T-helper 2 cell treated with Interferon-gamma antibody and Interleukin-4, amounts not matched to agents 100 ng/mL and 5 ng/mL, for 36 hours (primary cell): Measurements from ENCODE around the gene SCNN1A. TPM values are rescaled to one million over a fixed set of nuclear protein-coding genes. Genes with fewer than 3 reads are reported as not detected.

ENCODE experiments used
- intact Hi-C: fragments of 100-400 bp; cut with micrococcal nuclease; formaldehyde crosslinking; loops from one replicate; pipeline ENCODE4 v1.15.1; 2023
- total RNA-seq: library from RNA; stranded (reverse); gene quantifications from 2 replicates; pipeline ENCODE4 v1.2.3, GENCODE V29; 2022

The SCNN1A gene
- total RNA-seq, 1 donor from 2014 or later, result 0.32 TPM

DNA sequence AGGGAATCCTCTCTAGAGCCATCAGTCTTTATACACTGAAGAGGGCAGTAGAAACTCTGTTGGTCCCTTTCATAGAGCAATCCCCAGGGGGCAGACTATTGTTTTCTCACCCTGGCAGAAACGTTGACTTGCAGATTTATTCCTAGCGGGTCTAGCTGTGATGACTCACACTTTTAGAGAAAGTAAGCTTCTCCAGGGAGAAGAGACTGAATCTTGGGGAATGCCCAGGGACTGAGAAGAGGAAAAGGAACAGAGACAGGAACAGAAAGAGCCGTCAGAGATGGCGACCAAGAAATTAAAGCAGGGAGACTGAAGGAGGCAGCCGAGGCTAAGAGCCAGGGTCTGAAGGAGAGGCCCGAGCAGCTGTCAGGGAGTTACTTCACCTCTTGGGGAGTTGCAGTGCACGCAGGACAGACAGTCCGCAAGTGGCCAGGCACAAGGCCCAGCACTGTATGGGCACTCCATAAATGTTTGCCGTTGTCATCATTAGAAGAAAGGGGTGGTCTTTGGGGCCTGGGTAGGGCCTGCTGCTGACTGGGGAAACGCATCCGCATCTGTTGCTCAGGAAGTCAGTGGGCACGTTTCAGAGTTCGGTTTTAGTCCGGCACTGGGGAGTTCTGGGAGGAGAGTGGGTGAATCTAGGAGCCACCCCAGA lies 51.9 kb downstream of the SCNN1A start:
- intact Hi-C loops, result loop anchor here (2.0 to 5.0 kb wide), 2 partner anchors 45 to 94 kb away; no protein-coding TSS in a partner anchor

DNA sequence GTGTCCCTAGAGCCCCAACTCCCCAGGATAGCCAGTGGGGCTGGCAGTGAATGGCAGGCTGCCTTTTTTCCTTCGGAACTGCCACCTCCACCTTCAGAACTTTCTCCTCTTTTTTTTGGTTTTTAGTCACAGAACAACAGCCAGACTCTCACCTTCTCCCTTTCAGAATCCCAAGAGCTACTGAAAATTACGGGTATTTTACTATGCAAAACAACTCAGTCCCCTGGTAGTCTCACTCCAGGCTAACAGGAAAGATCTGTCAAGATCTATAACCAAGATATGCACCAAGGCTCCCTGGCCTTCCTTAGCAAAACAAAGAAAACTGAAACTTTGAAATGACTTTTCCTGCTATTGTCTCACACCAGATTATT lies 52.4 kb downstream of the SCNN1A start:
- intact Hi-C loops, result loop anchor here (2.0 to 5.0 kb wide), 2 partner anchors 46 to 94 kb away; no protein-coding TSS in a partner anchor

GRCh38 chr12:6322352-6322751 lies 53.0 kb downstream of the SCNN1A start:
- intact Hi-C loops, result loop anchor here (2.0 to 5.0 kb wide), 2 partner anchors 46 to 95 kb away; no protein-coding TSS in a partner anchor

DNA sequence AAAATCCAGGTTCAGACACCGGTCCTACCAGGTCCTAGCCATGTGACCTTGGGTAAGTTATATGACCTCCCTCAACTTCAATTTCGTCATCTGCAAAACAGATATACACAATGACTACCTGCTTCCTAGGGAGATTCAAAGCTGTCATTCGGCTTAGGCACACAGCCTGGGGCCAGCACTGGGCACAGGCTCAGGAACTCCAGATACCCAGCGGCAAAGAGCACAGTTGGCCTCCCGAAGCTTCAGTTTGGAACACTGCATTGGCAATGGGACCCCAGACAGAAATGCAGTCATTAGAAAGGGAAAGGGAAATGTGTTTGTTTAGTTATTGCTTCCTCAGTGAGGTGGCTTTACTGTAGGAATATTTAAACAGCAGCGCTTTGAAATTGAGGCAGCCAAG lies 53.5 kb downstream of the SCNN1A start:
- intact Hi-C loops, result loop anchor here (2.0 to 5.0 kb wide), 2 partner anchors 47 to 95 kb away; no protein-coding TSS in a partner anchor

- intact Hi-C loops, result no loop called here
Observed at GRCh38 chr12:6319446-6319845, 55.9 kb downstream of the SCNN1A start.

- intact Hi-C loops, result no loop called here
Observed at GRCh38 chr12:6318440-6318879, 56.9 kb downstream of the SCNN1A start.

DNA sequence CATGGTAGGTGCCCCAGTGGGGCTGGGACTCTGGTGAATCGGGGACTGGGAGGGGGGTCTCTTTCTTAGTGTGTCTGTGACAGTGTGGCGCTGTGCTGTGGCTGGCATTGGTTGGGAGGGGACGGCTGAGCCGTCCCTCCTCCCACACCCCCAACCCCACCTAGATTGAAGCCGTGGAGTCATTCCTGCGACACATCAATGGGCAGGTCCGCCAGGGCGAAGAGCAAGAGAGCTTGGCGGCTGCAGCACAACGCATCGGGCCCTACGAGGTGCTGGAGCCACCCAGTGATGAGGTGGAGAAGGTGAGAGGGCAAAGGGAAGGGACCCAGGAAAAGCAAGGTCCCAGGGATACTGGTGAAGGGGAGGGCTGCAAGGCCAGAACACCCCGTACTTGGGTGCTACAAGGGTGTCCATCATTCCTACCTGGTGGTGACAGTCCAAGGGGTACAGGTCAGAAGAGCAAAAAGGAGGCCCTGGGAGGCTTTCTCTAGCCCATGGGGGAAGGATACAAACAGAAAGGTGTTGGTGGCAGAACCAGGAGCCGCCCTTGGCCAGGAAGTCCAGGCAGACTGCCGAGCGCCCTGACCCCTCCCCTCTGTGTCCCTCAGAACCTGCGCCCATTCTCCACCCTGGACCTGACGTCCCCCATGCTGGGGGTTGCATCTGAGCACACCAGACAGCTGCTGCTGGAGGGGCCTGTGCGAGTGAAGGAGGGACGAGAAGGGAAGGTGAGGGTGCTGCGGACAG lies 57.5 kb downstream of the SCNN1A start:
- intact Hi-C loops, result no loop called here

- intact Hi-C loops, result no loop called here
Observed at GRCh38 chr12:6316921-6317692, 58.3 kb downstream of the SCNN1A start.

- intact Hi-C loops, result no loop called here
Observed at GRCh38 chr12:6315704-6316597, 59.4 kb downstream of the SCNN1A start.

- intact Hi-C loops, result no loop called here
Observed at GRCh38 chr12:6315184-6315583, 60.2 kb downstream of the SCNN1A start.

- intact Hi-C loops, result no loop called here
Observed at GRCh38 chr12:6314776-6315175, 60.6 kb downstream of the SCNN1A start.

- intact Hi-C loops, result no loop called here
Observed at GRCh38 chr12:6313326-6313940, 61.9 kb downstream of the SCNN1A start.

- intact Hi-C loops, result no loop called here
Observed at GRCh38 chr12:6312529-6313325, 62.6 kb downstream of the SCNN1A start.

DNA sequence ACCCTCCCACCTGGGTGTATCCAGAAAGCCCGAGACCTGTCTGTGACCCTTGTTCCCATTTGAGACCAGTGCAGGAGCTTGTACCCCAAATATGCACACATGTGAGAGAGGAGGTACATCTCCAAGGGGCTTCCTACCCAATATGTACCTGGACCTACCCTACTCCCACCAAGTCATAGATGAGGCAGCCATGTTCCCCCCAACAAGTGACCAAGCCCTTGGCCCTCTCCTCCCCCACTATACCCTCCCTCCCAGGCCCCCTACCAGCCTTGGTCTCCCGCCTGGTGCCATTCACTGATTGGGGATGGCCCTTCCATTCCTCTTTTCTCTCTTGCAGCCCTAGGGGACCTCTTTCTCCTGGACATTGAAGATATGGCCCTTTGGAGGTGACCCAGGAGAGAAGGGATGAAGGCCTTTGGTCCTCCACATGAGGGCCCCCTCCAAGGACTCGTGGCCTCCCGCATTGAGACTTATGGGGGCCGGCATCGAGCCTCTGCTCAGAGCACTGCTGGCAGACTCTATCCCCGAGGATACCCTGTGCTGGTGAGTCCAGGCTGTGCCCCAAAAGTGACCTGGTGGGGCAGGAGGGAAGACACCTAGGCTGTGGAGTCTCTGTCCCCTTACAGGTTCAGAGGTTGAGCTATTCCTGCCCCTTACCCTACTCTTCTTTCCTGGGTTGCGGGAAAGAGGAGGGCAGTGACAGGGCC lies 63.4 kb downstream of the SCNN1A start:
- intact Hi-C loops, result no loop called here

DNA sequence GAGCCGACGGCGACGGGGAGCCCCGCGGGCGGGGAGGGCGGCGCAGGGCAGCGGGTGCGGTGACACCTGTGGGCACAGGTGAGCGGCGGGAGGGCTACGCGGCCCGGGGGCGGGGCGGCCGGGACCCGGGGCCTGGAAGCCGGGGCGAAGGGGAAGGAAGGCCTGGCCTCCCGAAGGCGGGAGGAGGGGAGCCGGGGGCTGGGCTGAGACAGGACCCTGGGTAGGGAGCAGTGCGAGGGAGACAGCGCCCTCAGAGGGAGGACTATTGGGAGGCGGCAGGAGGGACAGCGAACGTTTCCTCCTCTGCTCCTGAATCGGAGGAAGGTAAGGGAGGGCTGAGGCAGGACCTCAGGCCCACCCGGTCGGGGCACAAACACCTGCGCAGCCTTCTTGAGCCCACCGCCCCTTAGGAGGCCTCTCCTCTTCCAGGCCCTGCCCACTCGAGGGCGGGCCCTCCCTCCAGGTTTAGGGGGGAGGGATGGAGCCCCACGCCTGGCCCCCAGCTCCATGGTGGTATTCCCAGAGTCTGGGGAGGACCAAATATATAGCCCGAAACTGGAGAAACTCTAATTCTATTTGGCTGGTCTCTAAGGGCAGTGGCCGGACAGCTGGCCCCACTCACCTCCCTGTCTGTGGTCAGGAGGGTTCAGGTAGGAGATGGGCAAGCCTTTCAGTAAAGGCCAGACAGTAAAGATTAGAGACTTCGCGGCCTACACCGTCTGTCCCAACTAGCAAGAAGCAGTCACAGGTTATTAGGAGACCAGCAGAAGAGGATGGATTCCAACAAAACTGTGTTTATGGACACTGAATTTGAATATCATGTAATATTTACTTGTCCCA lies 64.4 kb downstream of the SCNN1A start:
- intact Hi-C loops, result no loop called here

- intact Hi-C loops, result no loop called here
Observed at GRCh38 chr12:6307529-6307928, 67.8 kb downstream of the SCNN1A start.

GRCh38 chr12:6306599-6307220 lies 68.7 kb downstream of the SCNN1A start:
- intact Hi-C loops, result no loop called here

GRCh38 chr12:6306151-6306550 lies 69.2 kb downstream of the SCNN1A start:
- intact Hi-C loops, result no loop called here
